Measurements from ENCODE around the gene NINJ2. TPM values are rescaled to one million over a fixed set of nuclear protein-coding genes. Genes with fewer than 3 reads are reported as not detected.
"Not testable (repeated sequence)": the region's sequence is repeated elsewhere in the genome, so short reads cannot be mapped to it uniquely, and the experiment has no call there.

NINJ2 gene
- total and polyA plus RNA-seq, 2 experiments from 2014 or later = 4.9 to 5.2 TPM

GRCh38 chr12:644818-645552 is 18.3 kb downstream of the NINJ2 start:
- 44 to 46% methylated on average over 6 of the region's 6 CpGs for WGBS, 2 experiments (ENCODE audit: low coverage in 1 of 2, low lambda C conversion rate in 2 of 2, missing lambda C conversion rate in 2 of 2)
- DNase-seq = peak; percentile 48
- Histone ChIP-seq H3K4me2 (ENCODE audit: unreplicated experiment) (peak overlapping the region; percentile 69), H3K4me1 (ENCODE audit: insufficient read depth) (peaks cover 43% of the 10 kb centered on the region), H3K9ac (peak overlapping the region; percentile 65), H3K27me3 (replicated peaks; ENCODE audit: insufficient read depth) (no peaks in the 10 kb centered on the region), H3K4me3 (peak overlapping the region; percentile 18), H3F3A (ENCODE audit: insufficient read depth) (peaks cover 36% of the 10 kb centered on the region), H3K79me2 (ENCODE audit: insufficient read depth) (no peaks in the 10 kb centered on the region), H3K36me3 (ENCODE audit: low read depth) (no peaks in the 10 kb centered on the region), H4K20me1 (ENCODE audit: insufficient read depth) (no peaks in the 10 kb centered on the region), H2AFZ (peak overlapping the region; percentile 78; the same call in 1 of the 2 replicates), H3K27ac (peak overlapping the region; percentile 92), H3K9me3 (ENCODE audit: low read depth) (no peaks in the 10 kb centered on the region), H3K9me2 (ENCODE audit: insufficient read depth) (no peaks in the 10 kb centered on the region)
- no peak for TF ChIP-seq EZH2phosphoT487 (IDR thresholded peaks at IDR 0.05; ENCODE audit: insufficient read depth, low read depth)
- TF ChIP-seq EZH2 (IDR thresholded peaks at IDR 0.05; ENCODE audit: insufficient read depth, poor library complexity, severe bottlenecking) = no peak
- in situ Hi-C loops (cut with MboI) = no loop called here

- Histone ChIP-seq H3K9me3 (ENCODE audit: low read depth) (no peaks in the 10 kb centered on the region), H2AFZ (no peak overlapping the region), H3K4me2 (ENCODE audit: unreplicated experiment) (peak overlapping the region; percentile 74), H3K27me3 (replicated peaks; ENCODE audit: insufficient read depth) (no peaks in the 10 kb centered on the region), H3F3A (ENCODE audit: insufficient read depth) (peaks cover 36% of the 10 kb centered on the region), H3K9me2 (ENCODE audit: insufficient read depth) (no peaks in the 10 kb centered on the region), H3K4me1 (ENCODE audit: insufficient read depth) (peaks cover 43% of the 10 kb centered on the region), H3K79me2 (ENCODE audit: insufficient read depth) (no peaks in the 10 kb centered on the region), H3K4me3 (no peak overlapping the region), H3K9ac (peak overlapping the region; percentile 65; the same call in 1 of the 2 replicates), H3K27ac (peak overlapping the region; percentile 92; the same call in 1 of the 2 replicates), H4K20me1 (ENCODE audit: insufficient read depth) (no peaks in the 10 kb centered on the region), H3K36me3 (ENCODE audit: low read depth) (no peaks in the 10 kb centered on the region)
- in situ Hi-C loops (cut with MboI) = no loop called here
- DNase-seq = no peak
- no peak for TF ChIP-seq EZH2 (IDR thresholded peaks at IDR 0.05; ENCODE audit: insufficient read depth, poor library complexity, severe bottlenecking)
- no peak for TF ChIP-seq EZH2phosphoT487 (IDR thresholded peaks at IDR 0.05; ENCODE audit: insufficient read depth, low read depth)
- WGBS, 2 experiments (ENCODE audit: low coverage in 1 of 2, low lambda C conversion rate in 2 of 2, missing lambda C conversion rate in 2 of 2) = 85 to 87% methylated on average over 6 of the region's 6 CpGs
Measured at GRCh38 chr12:644303-644639, 19.0 kb downstream of the NINJ2 start.

GRCh38 chr12:643475-644302 is 19.6 kb downstream of the NINJ2 start:
- no peaks in the 10 kb centered on the region for H3K9me3 ChIP-seq (ENCODE audit: low read depth)
- peak; percentile 57 for DNase-seq
- TF ChIP-seq EZH2phosphoT487 (IDR thresholded peaks at IDR 0.05; ENCODE audit: insufficient read depth, low read depth) (no peak), EZH2 (IDR thresholded peaks at IDR 0.05; ENCODE audit: insufficient read depth, poor library complexity, severe bottlenecking) (no peak)
- no peaks in the 10 kb centered on the region for H3K9me2 ChIP-seq (ENCODE audit: insufficient read depth)
- peak overlapping the region; percentile 83 for H2AFZ ChIP-seq
- no peaks in the 10 kb centered on the region for H3K27me3 ChIP-seq (replicated peaks; ENCODE audit: insufficient read depth)
- H4K20me1 ChIP-seq (ENCODE audit: insufficient read depth) = no peaks in the 10 kb centered on the region
- in situ Hi-C loops (cut with MboI) = no loop called here
- peak overlapping the region; percentile 68 for H3K4me3 ChIP-seq
- H3K4me2 ChIP-seq (ENCODE audit: unreplicated experiment) = peak overlapping the region; percentile 74
- H3K27ac ChIP-seq = peak overlapping the region; percentile 92
- H3K36me3 ChIP-seq (ENCODE audit: low read depth) = no peaks in the 10 kb centered on the region
- no peaks in the 10 kb centered on the region for H3K79me2 ChIP-seq (ENCODE audit: insufficient read depth)
- 29 to 30% methylated on average over 31 to 33 of the region's 33 CpGs for WGBS, 2 experiments (ENCODE audit: low coverage in 1 of 2, low lambda C conversion rate in 2 of 2, missing lambda C conversion rate in 2 of 2)
- H3K4me1 ChIP-seq (ENCODE audit: insufficient read depth) = peaks cover 43% of the 10 kb centered on the region
- peak overlapping the region; percentile 87 for H3K9ac ChIP-seq
- peaks cover 36% of the 10 kb centered on the region for H3F3A ChIP-seq (ENCODE audit: insufficient read depth)

- 2 to 3% methylated on average over 45 to 87 of the region's 95 CpGs for WGBS, 2 experiments (ENCODE audit: low coverage in 1 of 2, low lambda C conversion rate in 2 of 2, missing lambda C conversion rate in 2 of 2)
- Histone ChIP-seq H3K9me3 (ENCODE audit: low read depth) (no peaks in the 10 kb centered on the region), H3K27me3 (replicated peaks; ENCODE audit: insufficient read depth) (no peaks in the 10 kb centered on the region), H3K36me3 (ENCODE audit: low read depth) (no peaks in the 10 kb centered on the region), H3F3A (ENCODE audit: insufficient read depth) (peaks cover 36% of the 10 kb centered on the region), H3K79me2 (ENCODE audit: insufficient read depth) (no peaks in the 10 kb centered on the region), H4K20me1 (ENCODE audit: insufficient read depth) (no peaks in the 10 kb centered on the region), H3K9me2 (ENCODE audit: insufficient read depth) (no peaks in the 10 kb centered on the region), H3K4me2 (ENCODE audit: unreplicated experiment) (peak overlapping the region; percentile 81), H3K27ac (peak overlapping the region; percentile 92), H2AFZ (peak overlapping the region; percentile 94), H3K4me3 (peak overlapping the region; percentile 69), H3K4me1 (ENCODE audit: insufficient read depth) (peaks cover 43% of the 10 kb centered on the region), H3K9ac (peak overlapping the region; percentile 87)
- in situ Hi-C loops (cut with MboI) = no loop called here
- no peak for TF ChIP-seq EZH2phosphoT487 (IDR thresholded peaks at IDR 0.05; ENCODE audit: insufficient read depth, low read depth)
- TF ChIP-seq EZH2 (IDR thresholded peaks at IDR 0.05; ENCODE audit: insufficient read depth, poor library complexity, severe bottlenecking) = no peak
- DNase-seq = peak; percentile 80
Measured at GRCh38 chr12:642633-643474, 20.4 kb downstream of the NINJ2 start.

GRCh38 chr12:641321-641720 is 21.9 kb downstream of the NINJ2 start:
- H3K9me3 ChIP-seq (ENCODE audit: low read depth); H3K27ac ChIP-seq; H3K36me3 ChIP-seq (ENCODE audit: low read depth); H2AFZ ChIP-seq; H3K9me2 ChIP-seq (ENCODE audit: insufficient read depth); H3K4me2 ChIP-seq (ENCODE audit: unreplicated experiment); DNase-seq; H3K79me2 ChIP-seq (ENCODE audit: insufficient read depth); in situ Hi-C loops (cut with MboI); H3K4me3 ChIP-seq; H4K20me1 ChIP-seq (ENCODE audit: insufficient read depth); H3K9ac ChIP-seq; H3K27me3 ChIP-seq (replicated peaks; ENCODE audit: insufficient read depth): not testable (repeated sequence)
- H3F3A ChIP-seq (ENCODE audit: insufficient read depth) = peaks cover 28% of the 10 kb centered on the region
- peaks cover 33% of the 10 kb centered on the region for H3K4me1 ChIP-seq (ENCODE audit: insufficient read depth)
- WGBS, 2 experiments (ENCODE audit: low coverage in 1 of 2, low lambda C conversion rate in 2 of 2, missing lambda C conversion rate in 2 of 2) = 98 to 99% methylated on average over 10 to 11 of the region's 11 CpGs

Data from GM23248 (cell line).